Inferior parietal cortex (tissue), 1 donor: ENCODE measurements around the gene DDX54.

Experiments
- DNase-seq: peaks from one replicate; pipeline ENCODE4 v3.0.0-alpha.2; 2016; ENCODE audit errors: extremely low spot score

Gene DDX54

DNA sequence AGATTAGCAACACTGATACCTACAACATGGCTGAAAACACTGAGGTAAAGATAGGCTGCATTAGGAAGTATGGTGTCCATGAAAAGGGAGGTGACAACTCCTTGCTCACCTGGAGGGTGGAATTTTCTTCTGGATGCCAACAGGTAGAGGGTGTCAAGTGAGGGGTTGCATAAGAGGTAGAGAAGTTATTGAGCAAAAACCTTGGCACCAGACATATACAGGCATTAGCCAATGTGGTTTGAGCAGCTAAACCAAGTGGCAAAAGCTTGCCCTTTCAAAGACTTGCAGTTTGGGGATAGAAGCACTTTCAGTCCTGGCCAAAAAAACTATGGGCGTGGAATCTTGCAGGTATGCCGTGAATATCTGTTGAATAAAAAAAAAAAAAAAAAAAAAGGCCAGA, 4.1 kb upstream of the DDX54 start:
- no peak for DNase-seq

DNA sequence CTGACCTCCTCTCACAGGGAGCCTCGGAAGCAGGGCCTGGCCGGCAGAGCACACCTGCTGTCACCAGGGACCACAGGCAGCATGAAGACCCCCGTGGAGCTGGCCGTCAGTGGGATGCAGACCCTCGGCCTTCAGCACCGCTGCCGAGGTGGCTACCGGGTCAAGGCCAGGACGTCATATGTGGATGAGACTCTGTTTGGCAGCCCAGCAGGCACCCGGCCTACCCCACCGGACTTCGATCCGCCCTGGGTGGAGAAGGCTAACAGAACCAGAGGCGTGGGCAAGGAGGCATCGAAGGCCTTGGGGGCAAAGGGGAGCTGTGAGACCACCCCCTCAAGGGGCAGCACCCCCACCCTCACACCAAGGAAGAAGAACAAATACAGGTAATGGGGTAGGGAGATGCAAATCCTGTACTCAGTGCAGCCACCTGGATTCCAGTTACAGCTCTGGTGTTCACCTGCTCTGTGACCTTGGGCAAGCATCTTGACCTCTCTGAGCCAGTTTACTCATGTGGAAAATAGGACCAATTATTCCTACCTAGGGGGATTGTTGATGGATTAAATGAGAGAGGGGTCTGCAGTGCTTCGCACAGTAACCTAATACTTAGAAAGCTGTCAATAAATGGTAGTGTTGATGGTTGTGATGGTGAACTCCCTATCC, 1.5 kb upstream of the DDX54 start:
- no peak for DNase-seq

DNA sequence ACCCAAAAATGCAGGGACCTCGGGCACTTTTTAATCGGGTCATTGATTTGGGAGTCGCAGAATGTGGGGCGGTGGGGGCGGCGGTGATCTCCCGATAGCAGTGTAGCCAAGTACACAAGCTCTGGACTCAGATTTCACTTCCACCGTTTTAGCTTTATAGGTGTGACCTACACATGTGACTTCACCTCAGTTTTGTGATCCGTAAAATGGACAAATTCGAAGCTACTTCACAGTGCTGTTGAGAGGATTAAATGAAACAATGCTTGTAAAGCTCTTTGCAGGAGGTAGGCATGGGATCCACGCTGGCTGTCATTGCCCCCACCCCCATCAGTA, 721 bp upstream of the DDX54 start:
- peak; percentile 5 for DNase-seq

DNA sequence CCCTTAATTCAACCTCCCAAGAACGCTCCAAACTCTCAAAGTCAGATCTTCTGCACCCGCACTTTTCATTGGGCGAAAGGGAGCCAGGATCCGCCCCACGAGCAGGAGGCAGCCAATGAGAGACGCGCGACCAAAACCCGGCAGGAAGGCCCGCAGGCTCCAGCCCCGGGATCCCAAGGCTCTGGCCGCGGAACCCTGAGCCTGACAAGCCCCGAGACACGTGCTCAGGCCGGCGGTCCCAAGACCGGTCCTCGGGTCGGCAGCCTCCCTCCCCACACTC, 438 bp downstream of the DDX54 start:
- peak; percentile 86 for DNase-seq

DNA sequence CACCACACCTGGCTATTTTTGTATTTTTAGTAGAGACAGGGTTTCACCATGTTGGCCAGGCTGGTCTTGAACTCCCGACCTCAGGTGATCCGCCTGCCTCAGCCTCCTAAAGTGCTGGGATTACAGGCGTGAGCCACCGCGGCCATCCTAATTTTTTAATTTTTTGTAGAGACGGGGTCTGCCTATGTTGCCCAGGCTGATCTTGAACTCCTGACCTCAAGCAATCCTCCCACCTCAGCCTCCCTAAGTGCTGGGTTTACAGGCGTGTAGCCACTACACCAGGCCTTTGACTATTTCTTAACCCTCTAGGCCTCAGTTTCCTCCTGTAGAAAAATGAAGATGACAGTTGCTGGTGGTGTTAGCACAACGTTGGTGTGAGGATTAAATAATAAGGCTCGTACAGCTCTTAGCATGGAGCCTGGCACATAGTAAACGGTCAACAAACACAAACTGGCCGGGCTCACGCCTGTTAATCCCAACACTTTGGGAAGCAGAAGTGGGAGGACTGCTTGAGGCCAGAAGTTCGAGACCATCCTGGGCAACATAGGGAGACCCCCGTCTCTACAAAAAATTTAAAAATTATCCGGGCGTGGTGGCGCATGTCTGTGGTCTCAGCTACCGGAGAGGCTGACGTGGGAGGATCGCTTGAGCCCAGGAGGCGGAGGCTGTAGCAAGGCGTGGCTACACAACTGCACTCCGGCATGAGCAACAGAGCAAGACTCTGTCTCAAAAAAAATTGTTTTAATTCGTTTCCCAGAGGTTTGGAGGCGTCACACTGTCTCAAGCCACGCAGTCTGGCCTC, 979 bp downstream of the DDX54 start:
- DNase-seq = no peak

DNA sequence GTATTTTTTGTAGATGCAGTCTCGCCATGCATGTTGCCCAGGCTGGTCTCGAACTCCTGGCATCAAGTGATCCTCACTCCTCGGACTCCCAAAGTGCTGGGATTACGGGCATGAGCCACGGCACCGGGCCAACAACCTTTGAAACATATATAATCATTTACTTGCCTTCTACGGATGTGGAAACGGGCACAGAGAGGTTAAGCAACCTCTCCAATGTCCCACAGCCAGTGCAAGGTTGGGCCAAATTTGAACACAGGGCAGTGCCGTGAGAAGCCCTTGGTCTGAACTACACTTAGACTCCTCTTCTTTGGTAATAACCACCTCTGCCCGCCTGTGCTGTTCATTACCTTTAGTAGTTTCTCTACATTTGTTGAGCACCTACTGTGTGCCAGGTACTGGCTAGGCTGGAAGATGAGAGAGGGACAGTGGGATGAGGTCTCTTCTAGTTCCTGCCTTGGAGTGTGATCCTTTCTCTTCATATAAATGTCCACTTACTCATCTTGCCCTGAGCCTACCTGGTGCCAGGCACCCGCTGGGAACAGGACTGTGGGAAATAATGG, 2.2 kb downstream of the DDX54 start:
- DNase-seq = no peak

DNA sequence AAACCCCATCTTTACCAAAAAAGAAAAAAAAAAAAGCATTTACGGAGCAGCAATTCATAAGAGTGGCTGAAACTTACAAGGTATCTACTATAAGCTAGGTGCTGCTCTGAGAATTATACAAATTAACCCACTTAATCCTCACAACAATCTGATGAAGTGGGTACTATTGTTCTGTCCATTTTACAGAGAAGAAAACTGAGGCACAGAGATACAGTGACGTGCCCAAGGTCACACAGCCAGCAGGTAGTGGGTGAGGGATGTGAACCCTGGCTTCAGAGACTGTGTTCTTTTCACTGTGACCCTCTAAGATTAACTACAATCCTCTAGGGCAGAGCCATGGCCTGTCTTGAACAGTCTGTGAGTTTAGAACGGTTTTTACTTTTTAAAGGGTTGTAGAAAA, 3.3 kb downstream of the DDX54 start:
- no peak for DNase-seq

DNA sequence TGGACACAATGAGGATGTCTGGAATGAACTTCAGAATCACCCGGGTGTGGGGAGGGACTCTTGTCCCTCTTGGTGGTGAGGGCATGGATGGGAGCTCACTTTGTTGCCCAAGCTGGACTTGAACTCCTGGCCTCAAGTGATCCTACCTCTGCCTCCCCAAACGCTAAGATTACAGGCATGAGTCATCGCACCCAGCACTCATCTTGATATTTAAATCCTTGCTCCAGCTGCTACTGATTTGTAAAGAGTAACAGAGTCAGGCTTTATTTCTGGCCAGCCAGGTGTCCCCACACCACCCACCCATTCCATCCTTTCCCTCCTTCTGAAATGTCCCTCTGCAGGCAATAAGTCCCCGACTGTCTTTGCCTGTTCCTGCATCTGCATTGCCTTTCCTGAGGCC, 4.9 kb downstream of the DDX54 start:
- DNase-seq = no peak

DNA sequence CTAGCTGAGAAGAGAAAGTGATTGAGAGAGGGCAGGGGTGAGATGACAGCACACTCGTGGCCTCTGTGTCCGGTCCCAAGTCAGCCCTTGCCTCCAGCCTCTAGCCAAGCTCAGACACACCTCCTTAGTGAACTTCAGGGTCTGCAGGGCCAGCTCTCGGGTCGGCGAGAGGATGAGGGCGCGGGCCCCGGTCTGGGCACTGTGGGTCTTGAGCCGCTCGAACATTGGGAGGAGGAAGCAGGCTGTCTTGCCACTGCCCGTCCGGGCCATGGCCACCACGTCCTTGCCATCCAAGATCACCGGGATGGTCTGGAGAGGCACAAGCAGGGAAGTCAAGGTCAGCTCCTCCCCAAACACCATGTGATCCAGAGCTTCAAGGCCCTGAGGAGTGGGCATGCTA, 6.3 kb downstream of the DDX54 start:
- DNase-seq = no peak

DNA sequence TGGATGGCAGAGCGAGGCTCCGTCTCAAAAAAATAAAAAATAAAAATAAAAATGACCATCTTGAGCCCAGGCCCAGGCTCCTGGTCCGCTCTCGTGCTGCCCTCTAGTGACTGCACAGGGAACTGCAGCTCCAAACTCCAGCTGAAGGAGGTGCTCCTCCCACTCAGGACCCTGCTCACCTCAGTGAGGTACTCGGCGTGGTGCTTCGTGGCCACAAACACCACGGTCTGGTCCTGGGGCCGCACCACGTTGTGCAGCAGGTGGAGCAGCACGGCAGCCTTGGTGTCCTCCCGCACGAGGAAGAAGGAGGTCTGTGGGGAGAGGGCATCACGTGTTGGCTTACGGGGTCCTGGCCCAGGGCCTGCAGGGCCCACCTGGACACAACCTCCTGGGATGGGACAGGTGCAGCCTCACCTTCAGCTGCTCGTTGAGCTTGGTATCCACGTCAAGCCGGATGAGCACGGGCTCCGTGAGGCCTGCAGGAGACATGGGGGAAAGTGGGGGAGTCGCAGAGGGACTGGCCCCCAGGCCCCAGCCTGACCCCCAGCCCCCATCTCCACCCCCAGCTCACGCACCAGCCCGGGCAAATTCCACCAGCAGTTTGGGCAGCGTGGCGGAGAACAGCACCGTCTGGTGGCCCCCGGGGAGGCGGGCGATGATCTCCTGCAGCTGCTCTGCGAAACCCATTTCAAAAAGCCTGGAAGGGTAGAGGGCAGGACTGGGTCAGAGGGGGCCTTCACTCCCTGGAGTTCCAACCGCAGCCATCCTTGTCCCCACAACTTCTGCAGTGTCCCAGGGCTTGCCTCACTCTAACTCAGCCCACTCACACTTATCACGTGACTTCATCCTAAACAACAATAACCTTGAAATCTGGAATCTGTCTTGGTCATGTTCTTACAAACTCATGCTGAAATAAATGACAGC, 10.6 kb downstream of the DDX54 start:
- peak; percentile 83 for DNase-seq

DNA sequence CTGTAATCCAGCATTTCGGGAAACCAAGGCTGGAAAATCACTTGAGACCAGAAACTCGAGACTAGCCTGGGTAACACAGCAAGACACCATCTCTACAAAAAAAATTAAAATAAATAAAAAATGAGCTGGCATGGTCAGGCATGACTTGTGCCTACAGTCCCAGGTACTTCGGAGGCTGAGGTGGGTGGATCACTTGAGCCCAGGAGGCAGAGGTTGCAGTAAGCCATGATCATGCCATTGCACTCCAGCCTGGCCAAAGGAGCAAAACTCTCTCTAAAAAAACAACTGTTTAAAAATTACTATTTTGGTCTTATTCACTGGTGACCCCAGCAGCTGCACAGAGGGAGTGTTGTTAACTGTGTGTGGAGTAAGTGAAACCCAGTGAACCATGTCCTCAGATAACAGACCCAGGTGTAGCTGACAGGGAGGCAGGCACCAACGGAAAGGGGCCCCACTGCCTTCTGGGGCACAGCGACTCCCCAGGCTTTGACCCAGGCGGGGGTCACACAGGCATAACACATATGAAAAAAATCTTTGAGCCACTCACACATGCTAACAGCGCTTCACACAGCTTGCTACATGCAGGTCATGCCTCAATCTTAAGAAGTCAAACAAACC, 12.1 kb downstream of the DDX54 start:
- no peak for DNase-seq

DNA sequence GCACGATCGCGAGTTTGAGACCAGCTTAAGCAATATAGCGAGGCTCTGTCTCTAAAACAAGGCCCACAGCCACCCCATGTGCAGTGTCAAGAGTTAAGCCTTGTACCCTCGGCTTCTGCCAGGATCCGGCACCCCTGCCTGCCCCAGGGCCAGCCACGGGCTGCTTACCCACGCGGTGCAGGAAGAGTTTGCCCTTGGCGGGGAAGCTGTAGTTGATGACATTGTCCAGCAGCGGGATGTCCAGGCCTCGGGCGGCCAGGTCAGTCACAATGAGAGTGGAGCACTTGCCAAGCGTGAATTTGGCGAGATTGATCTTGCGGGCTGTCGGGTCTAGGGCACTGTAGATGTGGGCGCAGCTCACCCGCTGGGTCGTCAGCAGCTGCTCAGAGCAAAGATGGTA, 13.1 kb downstream of the DDX54 start:
- DNase-seq = no peak

DNA sequence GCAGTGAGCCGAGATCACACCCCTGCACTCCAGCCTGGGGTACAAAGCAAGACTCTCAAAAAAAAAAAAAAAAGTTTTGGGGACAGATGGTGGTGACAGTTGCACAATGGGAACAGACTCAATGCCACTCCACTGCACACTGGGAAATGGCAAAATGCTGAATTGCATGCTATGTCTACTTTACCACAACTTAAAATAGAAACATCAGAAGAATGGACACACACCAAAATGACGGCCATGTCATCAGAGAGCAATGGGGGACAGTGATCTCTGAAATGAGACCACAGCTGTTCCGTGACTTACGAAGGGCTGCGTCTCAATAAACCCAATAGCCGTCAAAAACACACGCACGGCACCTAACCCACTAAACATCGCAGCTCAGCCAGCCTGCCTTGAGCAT, 13.7 kb downstream of the DDX54 start:
- DNase-seq = no peak

DNA sequence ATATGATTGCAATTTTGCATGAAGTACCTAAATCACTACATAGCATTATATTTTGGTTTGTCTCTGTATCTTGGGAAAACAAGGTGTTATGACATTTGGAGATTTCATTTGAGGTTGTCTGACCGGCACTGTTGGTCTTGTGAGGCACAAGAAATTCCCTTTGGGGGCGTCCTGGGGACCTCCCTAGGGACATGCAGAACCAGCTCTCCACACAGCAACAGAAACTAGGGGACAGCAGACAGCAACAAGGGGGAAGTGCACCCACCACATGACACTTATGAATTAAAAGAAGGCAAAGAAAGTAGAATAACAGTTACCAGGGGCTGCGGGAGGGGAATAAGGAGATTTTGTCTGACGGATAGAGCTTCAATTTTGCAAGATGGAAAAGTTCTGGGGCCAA, 14.4 kb downstream of the DDX54 start:
- no peak for DNase-seq

DNA sequence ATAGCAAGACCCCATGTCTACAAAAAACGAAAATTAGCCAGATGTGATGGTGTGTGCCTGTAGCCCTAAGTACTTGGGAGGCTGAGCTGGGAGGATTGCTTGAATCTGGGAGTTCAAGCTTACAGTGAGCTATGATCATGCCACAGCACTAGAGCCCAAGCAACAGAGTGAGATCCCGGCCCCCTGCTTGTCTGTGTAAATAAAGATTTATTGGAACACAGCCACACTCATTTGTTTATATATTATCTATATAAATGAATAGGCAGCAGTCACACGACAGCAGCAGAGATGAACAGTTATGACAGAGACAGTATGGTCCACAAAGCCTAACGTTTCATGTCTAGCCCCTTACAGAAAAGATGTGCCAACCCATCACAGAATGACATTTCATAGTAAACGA, 14.8 kb downstream of the DDX54 start:
- no peak for DNase-seq

DNA sequence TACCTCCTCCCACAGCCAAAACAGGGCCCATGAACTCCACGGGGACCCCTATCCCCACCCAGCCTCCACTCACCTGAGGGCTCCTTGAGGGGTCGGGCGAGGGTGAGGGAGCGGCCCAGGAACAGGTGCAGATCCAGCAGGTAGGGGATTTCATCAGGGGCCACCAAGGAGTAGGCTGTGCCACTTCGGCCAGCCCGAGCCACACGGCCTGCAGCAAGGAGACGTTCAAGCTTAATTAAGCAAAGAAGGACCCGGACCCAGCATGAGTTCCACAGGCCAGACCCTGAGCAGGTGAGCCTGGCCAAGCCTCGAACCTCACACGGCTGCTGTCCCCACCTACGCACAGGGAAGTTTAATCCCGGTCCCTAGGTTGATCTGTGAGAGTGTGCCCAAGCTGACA, 15.6 kb downstream of the DDX54 start:
- no peak for DNase-seq

DNA sequence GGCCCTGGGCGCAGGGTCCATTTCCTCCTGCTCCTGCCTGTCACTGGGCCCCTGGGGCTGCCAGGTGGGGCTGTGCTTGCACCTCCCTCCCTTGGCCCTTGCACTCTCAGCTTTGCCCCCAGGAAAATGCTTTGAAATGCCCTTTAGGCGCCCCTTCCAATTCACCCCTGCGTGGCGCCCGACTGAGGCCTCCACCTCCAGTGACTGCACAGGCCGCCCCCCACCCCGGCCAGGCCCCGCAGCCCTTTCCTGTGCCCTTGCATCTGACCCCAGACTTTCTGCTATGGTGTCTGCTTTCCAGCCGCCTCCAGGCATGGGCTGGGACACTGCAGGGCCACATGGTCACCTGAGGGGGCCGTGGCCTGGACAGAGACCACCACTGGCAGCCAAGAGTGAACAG, 17.4 kb downstream of the DDX54 start:
- DNase-seq = no peak

DNA sequence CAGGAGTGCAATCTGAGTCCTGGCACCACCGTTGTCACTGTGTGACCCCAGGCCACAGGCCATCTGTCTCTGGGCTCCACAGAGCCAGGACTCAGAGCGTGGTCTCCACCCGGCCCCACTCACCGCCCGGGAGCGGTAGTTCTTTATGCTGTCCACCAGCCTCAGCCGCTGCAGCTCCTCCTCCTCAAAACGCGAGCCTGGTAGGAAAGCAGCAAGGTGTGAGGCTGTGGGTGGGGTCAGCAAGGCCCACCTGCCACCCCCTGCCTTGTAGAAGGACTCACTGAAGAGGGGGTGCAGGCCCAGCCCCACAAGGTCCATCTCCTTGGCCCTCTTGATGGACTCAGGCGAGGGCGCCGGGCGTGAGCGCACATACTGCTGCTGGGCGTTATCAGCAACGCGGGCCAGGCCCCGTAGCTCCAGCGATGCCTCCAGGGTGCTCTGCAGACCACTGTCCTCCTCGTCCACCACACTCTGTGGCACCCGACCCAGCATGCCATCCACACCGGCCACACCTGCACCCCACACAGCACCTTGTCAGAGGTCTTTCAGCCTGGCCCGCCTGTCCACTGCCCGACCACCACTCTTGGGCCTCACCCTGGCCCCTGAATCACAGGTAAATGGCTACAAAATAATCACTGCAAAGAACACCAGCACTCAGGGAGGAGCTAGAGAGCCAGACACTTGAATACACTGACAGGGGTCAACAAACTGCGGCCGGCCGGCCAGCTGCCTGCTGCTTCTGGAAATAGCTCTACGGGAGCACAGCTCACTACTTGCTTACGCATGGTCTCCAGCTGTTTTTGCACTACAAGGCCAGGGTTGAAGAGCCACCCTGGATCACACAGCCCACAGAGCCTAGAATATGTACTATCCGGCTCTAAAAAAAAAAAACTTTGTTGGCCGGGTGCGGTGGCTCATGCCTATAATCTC, 19.5 kb downstream of the DDX54 start:
- no peak for DNase-seq

DNA sequence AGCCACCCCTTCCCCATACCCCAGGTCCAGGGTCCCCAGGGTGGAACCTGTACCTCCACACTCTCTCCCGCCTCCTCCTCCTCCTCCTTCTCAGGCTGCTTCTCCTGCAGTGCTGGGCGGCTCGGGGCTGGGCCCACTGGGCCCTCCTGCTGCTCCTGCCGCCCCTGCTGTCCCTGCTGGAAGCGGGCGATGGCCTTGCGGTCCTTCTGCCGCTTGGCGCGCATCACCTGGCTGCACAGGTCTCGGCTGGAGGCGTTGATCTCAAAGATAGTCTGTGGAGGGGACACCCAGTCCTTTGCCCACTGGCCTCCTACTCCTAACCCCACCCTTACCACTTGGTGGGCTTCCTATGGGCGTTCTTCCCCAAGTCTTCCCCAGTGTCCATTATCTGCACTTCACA, 21.3 kb downstream of the DDX54 start:
- DNase-seq = no peak

DNA sequence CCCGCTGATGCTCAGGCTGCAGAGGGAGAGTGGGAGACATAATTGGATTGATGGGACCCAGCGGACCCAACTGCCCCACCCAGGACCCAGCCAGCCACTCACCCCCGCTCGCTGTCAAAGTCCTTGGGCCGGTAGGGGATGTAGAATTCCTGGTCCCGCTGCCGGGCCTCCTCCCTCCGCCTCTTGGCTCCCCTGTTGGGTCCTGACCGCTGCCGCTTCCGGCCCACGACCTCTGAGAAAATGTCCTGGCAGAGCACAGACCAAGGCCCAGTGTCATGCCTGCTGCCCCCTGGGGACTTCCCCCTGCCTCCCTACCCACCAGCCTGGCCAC, 22.3 kb downstream of the DDX54 start:
- DNase-seq = no peak
